GM21367 (cell line): ENCODE results near the gene TUBA4B.

Experiments used
- ATAC-seq: cut with Tn5 transposase; IDR thresholded peaks from one replicate; pipeline ENCODE4 v1.9.1; 2021; ENCODE audit not compliant: unreplicated experiment

Gene TUBA4B

GRCh38 chr2:219252900-219253752 lies at the start of gene TUBA4B:
TUBA4B (plus strand) TSS chr2:219253243; CDS start chr2:219253408, 165 bp downstream.
- ATAC-seq: peak; percentile 12

GRCh38 chr2:219204425-219205164 lies 48.4 kb upstream of the TUBA4B start:
- ATAC-seq: no peak

- ATAC-seq: no peak
These were observed 47.9 kb upstream of the TUBA4B start for GRCh38 chr2:219205165-219205538.

- no peak for ATAC-seq
These were observed 47.1 kb upstream of the TUBA4B start for GRCh38 chr2:219205981-219206327.

- peak; percentile 94 for ATAC-seq
These were observed 46.5 kb upstream of the TUBA4B start, which contains the start of gene ZFAND2B for GRCh38 chr2:219206328-219207133. ZFAND2B (plus strand) TSS chr2:219206782; CDS start chr2:219206988, 206 bp downstream.

- ATAC-seq: no peak
These were observed 45.7 kb upstream of the TUBA4B start for GRCh38 chr2:219207134-219207883.

- ATAC-seq: no peak
These were observed 44.9 kb upstream of the TUBA4B start for GRCh38 chr2:219207884-219208740.

GRCh38 chr2:219209236-219210195 lies 43.5 kb upstream of the TUBA4B start:
- no peak for ATAC-seq

GRCh38 chr2:219210196-219210885 lies 42.7 kb upstream of the TUBA4B start:
- no peak for ATAC-seq

GRCh38 chr2:219210886-219211362 lies 42.1 kb upstream of the TUBA4B start:
- ATAC-seq: no peak

GRCh38 chr2:219213026-219213415 lies 40.0 kb upstream of the TUBA4B start:
- no peak for ATAC-seq

GRCh38 chr2:219213486-219214071 lies 39.5 kb upstream of the TUBA4B start:
- no peak for ATAC-seq

- ATAC-seq: no peak
These were observed 38.9 kb upstream of the TUBA4B start for GRCh38 chr2:219214141-219214540.

- ATAC-seq: no peak
These were observed 38.3 kb upstream of the TUBA4B start for GRCh38 chr2:219214786-219215185.

- ATAC-seq: no peak
These were observed 37.0 kb upstream of the TUBA4B start for GRCh38 chr2:219215871-219216534.

GRCh38 chr2:219216535-219216915 lies 36.5 kb upstream of the TUBA4B start:
- no peak for ATAC-seq

- ATAC-seq: peak; percentile 3
These were observed 34.8 kb upstream of the TUBA4B start for GRCh38 chr2:219218217-219218731.
